ENCODE measurements around the gene GJA9.

DNA sequence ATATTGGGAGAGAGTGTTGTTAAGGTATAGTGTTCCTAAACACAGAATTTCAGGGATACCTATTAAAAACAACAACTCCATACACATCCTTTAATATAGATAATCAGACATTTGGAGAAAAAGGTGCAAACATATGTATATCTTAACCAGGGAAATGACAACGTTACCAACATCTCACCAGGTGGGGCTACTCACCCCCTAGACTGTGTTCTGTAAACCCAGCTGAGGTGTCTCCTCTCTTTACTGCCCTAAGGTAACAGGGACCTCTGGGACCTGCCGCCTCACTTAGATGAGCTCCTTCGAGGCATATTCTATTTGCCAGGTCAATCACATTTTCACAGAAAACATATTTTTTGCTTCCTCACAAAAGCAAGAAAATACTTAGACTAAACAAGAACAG, 35.2 kb downstream of the GJA9 start:
- TF ChIP-seq, protein P1, sequence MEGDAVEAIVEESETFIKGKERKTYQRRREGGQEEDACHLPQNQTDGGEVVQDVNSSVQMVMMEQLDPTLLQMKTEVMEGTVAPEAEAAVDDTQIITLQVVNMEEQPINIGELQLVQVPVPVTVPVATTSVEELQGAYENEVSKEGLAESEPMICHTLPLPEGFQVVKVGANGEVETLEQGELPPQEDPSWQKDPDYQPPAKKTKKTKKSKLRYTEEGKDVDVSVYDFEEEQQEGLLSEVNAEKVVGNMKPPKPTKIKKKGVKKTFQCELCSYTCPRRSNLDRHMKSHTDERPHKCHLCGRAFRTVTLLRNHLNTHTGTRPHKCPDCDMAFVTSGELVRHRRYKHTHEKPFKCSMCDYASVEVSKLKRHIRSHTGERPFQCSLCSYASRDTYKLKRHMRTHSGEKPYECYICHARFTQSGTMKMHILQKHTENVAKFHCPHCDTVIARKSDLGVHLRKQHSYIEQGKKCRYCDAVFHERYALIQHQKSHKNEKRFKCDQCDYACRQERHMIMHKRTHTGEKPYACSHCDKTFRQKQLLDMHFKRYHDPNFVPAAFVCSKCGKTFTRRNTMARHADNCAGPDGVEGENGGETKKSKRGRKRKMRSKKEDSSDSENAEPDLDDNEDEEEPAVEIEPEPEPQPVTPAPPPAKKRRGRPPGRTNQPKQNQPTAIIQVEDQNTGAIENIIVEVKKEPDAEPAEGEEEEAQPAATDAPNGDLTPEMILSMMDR (conservative IDR thresholded peaks at IDR 0.05 in 1 of 2, IDR thresholded peaks at IDR 0.05 in 1 of 2; ENCODE audit: low read depth in 1 of 2, low read length in 2 of 2): no peak
- TF ChIP-seq EZH2 (IDR thresholded peaks at IDR 0.05; ENCODE audit: low read length, missing control alignments): no peak

Measured in fibroblast of lung (primary cell).